HG02763 (cell line): ENCODE data around the gene PTPRJ.
A peak's percentile ranks its signal among the peaks of the same experiment; 100 is the strongest.

ENCODE experiments used
- ATAC-seq: cut with Tn5 transposase; IDR thresholded peaks from one replicate; pipeline ENCODE4 v1.9.1; 2021; ENCODE audit warnings: mild to moderate bottlenecking, moderate library complexity; ENCODE audit not compliant: unreplicated experiment

The PTPRJ gene

GRCh38 chr11:47992959-47993820, 12.8 kb downstream of the PTPRJ start:
- no peak for ATAC-seq

- ATAC-seq = no peak
These were observed 14.1 kb downstream of the PTPRJ start for GRCh38 chr11:47994417-47994816.

- ATAC-seq = no peak
These were observed 15.0 kb downstream of the PTPRJ start for GRCh38 chr11:47995360-47995769.

- ATAC-seq = no peak
These were observed 17.0 kb downstream of the PTPRJ start for GRCh38 chr11:47997063-47998053.

GRCh38 chr11:47998345-47998732, 18.0 kb downstream of the PTPRJ start:
- ATAC-seq = no peak

GRCh38 chr11:47998733-47999359, 18.5 kb downstream of the PTPRJ start:
- no peak for ATAC-seq

- ATAC-seq = no peak
These were observed 20.1 kb downstream of the PTPRJ start for GRCh38 chr11:48000432-48000831.

GRCh38 chr11:48001438-48002021, 21.2 kb downstream of the PTPRJ start:
- ATAC-seq = peak; percentile 66

- ATAC-seq = no peak
These were observed 22.2 kb downstream of the PTPRJ start for GRCh38 chr11:48002561-48002960.

- no peak for ATAC-seq
These were observed 23.6 kb downstream of the PTPRJ start for GRCh38 chr11:48003926-48004325.

GRCh38 chr11:48004456-48004855, 24.1 kb downstream of the PTPRJ start:
- ATAC-seq = no peak

- ATAC-seq = no peak
These were observed 24.8 kb downstream of the PTPRJ start for GRCh38 chr11:48005136-48005535.

- no peak for ATAC-seq
These were observed 25.5 kb downstream of the PTPRJ start for GRCh38 chr11:48005831-48006270.

- peak; percentile 48 for ATAC-seq
These were observed 26.1 kb downstream of the PTPRJ start for GRCh38 chr11:48006301-48006992.

- no peak for ATAC-seq
These were observed 27.3 kb downstream of the PTPRJ start for GRCh38 chr11:48007677-48008076.

- ATAC-seq = peak; percentile 50
These were observed 28.6 kb downstream of the PTPRJ start for GRCh38 chr11:48008951-48009270.

GRCh38 chr11:48011102-48011797, 30.9 kb downstream of the PTPRJ start:
- ATAC-seq = no peak

- no peak for ATAC-seq
These were observed 31.5 kb downstream of the PTPRJ start for GRCh38 chr11:48011798-48012391.

- peak; percentile 48 for ATAC-seq
These were observed 33.0 kb downstream of the PTPRJ start for GRCh38 chr11:48013269-48013901.
